Measurements from ENCODE around the gene UST.
"Not testable (repeated sequence)": the region's sequence is repeated elsewhere in the genome, so short reads cannot be mapped to it uniquely, and the experiment has no call there.

Gene UST

DNA sequence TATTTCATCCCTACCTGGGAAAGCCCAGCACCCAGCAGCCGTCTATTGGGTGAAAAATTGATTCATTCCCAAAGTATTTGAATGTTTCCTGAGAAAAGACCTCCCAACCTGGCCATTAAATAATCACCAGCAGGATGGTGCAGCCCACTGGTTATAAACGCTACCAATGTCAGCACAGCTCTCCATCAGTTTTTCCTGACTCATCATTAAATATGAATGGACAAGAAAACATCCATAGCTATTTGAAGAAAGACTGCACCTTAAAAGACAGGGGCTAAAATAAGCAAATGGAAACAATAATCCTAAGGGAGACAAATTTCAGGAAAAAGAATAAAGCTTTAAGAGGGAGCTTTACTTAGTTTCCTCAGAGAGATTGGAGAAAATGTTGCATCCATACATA is 261.9 kb downstream of the UST start:
- DNase-seq (ENCODE audit: low read depth): no peak

GRCh38 chr6:149012040-149012545 is 265.3 kb downstream of the UST start:
- DNase-seq (ENCODE audit: low read depth): peak; percentile 99

DNA sequence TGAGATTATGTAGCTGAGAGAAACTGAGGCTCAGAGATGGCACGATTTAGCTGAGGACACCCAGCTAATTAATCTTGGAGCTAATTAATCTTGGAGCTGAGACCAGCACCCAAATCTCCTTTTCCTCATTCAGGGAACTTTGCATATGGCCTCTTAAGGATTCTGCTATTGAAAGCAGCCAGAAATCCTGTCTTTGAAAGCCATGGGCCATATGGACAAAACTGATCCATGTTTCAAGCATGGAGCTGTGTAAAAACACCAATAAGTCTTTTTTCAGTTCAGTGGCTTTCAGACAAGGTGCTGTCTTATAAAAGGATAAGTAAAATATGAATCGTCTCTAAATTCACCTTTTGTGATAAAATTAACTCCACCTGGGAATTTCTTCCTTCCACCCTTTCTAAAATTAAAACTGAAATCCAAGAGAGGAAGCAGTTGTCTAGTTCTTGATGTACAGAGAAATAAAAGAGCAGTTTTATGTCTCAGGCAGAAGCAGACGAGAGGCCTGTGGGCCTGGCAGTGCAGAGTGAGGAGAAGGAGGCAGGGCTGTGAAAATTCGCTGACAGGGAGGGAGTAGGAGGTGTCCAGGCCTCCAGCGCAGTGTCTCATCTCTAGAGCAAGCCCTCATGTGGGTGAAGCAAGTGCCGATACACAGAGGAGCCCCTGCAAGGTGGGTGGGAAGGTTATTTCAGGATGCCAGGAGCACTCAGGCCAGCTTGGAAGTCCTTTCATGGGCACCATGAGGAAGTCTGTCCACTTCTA is 266.9 kb downstream of the UST start:
- DNase-seq (ENCODE audit: low read depth): no peak

- no peak for DNase-seq (ENCODE audit: low read depth)
These were observed 268.1 kb downstream of the UST start for GRCh38 chr6:149014631-149015534.

DNA sequence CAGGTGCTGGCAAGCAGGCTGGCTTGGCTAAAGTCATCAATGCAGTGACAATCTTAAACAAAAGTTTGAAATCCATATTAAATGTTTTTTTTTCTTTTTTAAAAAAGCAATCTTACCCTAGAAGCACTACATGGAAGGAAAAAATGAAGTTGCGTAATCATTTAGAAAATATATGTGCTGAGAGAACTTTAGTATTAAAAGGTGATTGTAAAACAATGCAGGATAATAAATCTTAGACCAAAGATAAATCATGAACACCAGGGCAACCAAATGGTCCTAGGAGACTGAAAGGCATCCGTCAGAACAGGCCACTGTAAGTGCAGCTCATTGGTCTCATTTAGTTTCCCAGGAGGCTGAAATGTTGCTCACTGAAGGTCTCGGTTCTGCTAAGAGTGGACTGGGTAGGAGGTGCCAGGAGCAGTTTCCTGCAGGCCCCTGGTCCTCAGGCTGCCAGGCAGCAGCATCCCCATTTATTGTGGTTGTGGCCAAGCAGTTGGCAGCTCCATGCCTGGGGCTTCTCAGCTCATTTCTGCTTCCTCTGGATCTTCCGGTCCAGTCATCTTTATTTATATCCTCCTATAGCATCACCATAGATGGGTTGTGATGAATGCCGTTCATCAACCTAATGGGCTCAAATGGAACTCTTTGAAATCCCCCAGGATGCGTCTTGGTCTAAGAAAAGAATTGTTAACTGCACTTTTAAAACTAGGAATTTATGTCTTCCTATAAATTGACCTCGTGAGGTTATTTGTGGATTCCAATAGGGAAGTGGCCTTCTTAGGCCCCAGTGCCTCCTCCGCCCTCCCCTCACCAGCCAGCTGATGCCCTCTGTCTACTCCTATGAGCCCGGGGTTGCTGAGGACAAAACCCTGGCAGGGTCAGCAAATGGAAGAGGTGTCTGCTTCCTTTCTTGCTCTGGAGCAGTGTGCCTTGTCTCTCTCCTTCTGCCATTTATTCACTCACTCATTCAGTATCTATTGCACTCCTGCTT is 269.0 kb downstream of the UST start:
- DNase-seq (ENCODE audit: low read depth): no peak

- no peak for DNase-seq (ENCODE audit: low read depth)
These were observed 269.9 kb downstream of the UST start for GRCh38 chr6:149016716-149017115.

- DNase-seq (ENCODE audit: low read depth): no peak
These were observed 273.5 kb downstream of the UST start for GRCh38 chr6:149020319-149020718.

DNA sequence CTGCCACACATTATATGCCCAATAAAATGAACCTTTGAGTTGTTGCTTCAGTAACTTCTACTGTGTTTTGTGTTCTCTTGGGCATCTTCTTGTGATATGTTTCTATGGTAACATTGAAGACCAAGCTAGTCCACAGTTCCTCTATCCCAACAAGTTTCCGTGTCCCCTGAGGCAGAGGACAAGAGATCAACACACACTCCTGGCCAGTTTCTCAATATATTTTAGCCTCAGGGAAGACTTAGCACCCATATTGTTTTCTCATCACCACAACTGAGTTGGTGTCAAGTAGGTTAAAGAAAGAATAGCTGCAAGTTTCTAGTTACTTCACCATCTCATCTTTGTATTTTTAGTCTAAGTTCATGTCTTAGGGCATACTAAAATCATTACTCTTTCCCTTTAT is 277.5 kb downstream of the UST start:
- DNase-seq (ENCODE audit: low read depth): no peak

DNA sequence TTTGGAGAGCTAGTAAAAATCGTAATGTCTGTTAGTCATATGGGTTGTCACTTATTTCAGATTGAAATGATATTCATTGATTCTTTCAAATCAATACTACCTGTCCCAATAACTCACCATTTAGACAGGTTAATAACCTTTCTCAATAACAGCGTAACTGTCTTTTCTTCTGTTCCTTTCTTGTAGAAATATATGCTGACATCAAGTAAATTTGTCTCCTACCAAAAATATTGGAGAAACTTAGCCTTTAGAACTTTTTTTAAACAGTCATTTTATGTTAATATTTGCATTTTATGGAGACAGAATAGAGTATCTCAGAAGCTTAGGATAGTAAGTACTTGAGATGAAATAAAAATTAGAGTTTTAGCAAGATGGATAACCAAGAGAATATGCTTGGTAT is 278.2 kb downstream of the UST start:
- DNase-seq (ENCODE audit: low read depth): no peak

GRCh38 chr6:149026530-149026942 is 279.7 kb downstream of the UST start:
- DNase-seq (ENCODE audit: low read depth): peak; percentile 96

- no peak for DNase-seq (ENCODE audit: low read depth)
These were observed 280.7 kb downstream of the UST start for GRCh38 chr6:149027484-149027883.

DNA sequence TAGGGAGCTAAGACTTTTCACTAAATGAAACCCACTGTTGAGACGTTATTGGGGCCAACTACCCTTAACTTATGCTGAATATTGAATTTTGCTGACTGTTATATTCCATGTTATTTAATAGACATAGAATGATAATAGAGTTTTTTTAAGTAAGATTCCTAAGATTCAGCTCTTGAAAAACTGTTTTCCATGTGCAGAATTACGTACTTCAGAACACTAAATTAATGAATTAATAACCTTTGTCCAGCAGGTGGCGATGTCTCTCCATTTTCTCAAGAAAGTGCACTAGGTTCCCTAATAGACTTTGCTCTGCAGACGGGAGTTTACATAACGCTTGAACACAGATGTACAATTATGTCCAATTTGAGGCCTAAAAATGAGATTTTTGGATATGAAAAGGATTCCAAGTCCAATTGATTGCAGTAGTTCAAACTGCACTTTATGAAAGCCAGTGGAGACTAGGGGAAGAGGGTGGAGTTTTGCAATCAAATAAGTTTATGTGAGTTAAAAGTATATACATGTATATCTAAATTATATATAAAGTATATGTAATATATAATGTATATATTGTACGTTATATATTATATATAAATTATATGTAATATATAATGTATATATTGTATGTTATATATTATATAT is 282.1 kb downstream of the UST start:
- DNase-seq (ENCODE audit: low read depth): peak; percentile 81

- DNase-seq (ENCODE audit: low read depth): no peak
These were observed 284.5 kb downstream of the UST start for GRCh38 chr6:149031201-149031858.

DNA sequence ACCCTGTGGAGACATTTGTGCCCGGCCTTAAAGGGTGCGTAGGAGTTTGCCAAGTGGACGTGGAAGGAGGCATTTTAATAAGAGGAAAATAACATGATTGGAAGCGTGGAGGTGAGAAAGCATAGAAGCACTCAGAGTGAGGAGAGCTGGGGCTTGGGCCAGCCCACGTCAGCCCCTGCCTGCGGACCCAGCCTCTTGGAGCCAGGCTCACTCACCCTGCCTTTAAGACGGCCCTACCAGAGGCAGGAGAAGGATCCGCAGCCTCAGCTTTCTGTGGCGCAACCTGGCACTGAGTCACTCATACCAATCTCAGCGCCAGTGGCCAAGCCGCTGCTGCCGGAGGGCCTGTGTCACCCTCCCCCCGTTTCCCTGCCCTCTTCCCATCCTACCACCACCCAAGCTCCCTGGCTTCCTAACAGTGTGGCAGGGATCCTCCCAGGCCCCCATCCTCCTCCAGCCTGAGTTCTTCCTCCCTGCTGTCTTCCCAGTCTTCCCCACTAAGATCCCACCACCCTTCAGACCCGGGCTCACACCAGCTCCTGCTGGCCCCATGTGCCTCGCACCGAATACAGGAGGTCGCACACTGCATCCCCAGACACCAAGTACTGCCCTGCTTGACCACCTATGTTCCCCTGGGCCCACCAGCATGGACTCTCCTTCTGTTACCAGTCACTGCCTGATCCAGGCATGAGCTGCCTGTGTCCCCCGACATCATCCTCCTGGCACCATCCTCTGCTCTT is 285.2 kb downstream of the UST start:
- peak; percentile 79 for DNase-seq (ENCODE audit: low read depth)

- peak; percentile 77 for DNase-seq (ENCODE audit: low read depth)
These were observed 286.0 kb downstream of the UST start for GRCh38 chr6:149032599-149033405.

- DNase-seq (ENCODE audit: low read depth): no peak
These were observed 286.6 kb downstream of the UST start for GRCh38 chr6:149033454-149033853.

DNA sequence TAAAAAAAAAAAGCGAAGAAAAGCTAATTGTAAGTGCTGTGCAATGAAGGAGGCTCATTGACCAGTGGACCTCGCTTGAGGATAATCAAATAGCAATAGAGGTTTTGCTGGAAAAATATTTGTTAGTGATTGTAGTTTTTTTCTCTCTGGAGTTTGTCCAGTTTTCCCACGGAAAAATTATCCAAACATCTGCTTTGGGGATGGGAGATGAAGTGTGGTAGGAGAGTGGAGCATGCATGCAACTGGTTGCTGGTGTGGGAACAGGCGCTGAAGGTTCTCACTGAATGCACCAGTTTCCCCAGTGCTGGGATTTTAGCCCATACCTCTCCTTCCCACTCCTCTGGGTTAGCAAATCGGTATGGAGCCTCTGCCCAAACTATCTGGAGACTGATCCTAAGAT is 288.9 kb downstream of the UST start:
- no peak for DNase-seq (ENCODE audit: low read depth)

- DNase-seq (ENCODE audit: low read depth): no peak
These were observed 290.3 kb downstream of the UST start for GRCh38 chr6:149037051-149037671.

GRCh38 chr6:149039025-149039424 is 292.2 kb downstream of the UST start:
- not testable (repeated sequence) for DNase-seq (ENCODE audit: low read depth)
